HG03571 (cell line): ENCODE data around the gene ZP1.
A peak's percentile ranks its signal among the peaks of the same experiment; 100 is the strongest.
"Not testable (repeated sequence)": the region's sequence is repeated elsewhere in the genome, so short reads cannot be mapped to it uniquely, and the experiment has no call there.

ENCODE experiments used
- ATAC-seq: cut with Tn5 transposase; IDR thresholded peaks from one replicate; pipeline ENCODE4 v1.9.1; 2021; ENCODE audit not compliant: unreplicated experiment

The ZP1 gene

DNA sequence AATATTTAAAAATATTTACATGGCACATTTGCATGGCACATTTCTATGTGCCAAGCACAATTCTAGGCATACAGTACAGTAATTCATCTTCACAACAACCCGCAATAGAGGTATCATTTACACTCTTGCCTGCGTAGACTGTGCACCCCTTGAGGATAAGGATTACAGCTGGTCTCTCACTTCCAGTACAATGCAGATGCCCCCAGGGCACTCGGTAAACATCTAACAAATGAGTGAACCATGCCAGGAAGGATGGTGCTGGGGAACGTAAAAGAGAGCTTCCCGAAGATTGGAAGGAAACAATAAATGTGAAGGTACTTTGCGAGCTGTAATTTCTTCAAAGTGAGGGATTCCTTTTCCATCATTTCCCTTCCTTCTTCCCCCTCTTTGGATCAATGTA lies 37.7 kb downstream of the ZP1 start:
- no peak for ATAC-seq

DNA sequence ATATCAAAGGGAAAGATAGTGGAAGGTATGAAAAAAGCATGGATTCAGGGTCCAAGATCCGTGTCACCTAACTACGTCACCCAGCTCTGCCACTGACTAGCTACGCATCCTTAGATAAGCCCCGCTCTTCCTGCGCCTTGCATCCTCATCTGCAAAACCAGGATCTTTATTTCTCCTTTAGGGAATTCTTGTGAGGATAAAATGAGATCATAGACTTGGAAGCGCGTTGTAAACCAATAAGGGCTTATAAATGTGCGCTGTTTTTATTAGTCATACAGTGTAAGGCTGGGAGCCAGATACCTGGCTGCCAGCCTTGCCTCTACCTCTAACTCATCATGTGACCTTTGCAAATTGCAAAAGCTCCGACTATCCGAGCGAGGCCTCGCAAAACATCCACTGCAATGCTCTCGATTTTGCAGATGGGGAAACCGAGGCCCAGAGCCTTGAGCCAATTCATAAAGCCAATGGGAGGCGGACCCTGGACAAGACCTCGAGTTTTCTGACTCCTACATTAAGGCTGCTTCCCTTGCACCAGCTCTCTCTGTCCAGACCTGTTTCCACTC lies 38.3 kb downstream of the ZP1 start:
- no peak for ATAC-seq

DNA sequence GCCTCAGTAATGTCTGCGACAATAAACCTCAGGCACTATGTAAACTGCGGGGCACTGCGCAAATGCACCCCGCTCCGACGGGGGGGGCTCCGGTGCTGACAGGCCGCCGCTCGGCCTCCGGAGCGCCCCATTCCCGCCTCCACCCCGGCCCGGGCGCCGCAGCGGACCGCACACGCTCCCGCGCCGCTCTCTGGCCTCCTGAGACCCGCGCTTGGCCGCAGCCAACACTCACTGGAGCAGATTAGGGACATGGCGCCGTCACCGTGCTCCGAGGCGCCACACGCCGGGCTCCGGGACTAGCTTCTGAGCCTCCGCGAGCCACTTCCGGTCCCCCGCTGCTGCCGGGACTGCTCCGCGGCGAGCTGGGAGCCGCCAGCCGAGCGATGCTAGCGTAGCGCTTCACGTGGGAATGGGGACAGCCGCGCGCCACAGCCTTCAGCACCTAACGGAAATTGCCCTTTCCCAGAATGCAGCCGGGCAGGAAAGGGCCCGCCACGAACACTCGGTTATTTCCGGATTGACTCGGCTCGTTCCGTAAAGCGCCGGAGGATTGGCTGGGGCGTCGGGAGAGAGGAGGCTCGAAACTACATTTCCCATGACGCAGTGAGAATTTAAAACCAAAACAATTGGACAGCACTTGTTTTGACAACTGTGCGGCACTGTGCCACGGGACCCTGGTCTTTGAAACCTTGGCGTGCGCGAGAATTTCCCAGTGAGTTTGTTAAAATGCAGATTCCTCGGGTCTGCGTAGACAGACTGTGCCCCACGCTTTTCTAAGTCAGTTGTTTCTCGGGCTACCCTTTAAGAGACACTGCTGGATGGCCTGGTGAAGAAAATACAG lies 39.0 kb downstream of the ZP1 start, which contains the start of gene PRPF19:
Gene PRPF19 (minus strand): TSS at position 454 of the 841 bp plus-strand sequence. CDS start 203 bp downstream, at position 251.
- ATAC-seq = peak; percentile 63

DNA sequence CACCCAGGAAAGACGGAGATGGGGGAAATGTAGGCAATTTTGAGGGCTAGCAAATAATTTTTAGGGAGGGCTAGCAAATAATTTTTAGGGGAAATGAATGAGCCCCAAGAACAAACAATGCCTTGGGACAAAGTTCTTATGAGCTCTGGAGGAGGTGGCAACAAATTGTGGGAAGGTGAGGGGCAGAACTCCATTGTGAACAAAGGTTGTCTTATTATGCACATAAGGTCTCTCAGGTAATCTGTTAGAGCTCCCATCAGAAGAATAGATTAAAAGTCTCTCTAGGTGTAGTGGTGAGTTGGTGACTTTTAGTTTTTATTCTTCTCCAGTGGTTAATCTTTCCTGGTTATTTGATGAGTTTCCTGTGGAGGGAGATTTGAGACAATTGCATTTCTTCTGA lies 41.5 kb downstream of the ZP1 start:
- ATAC-seq = no peak

DNA sequence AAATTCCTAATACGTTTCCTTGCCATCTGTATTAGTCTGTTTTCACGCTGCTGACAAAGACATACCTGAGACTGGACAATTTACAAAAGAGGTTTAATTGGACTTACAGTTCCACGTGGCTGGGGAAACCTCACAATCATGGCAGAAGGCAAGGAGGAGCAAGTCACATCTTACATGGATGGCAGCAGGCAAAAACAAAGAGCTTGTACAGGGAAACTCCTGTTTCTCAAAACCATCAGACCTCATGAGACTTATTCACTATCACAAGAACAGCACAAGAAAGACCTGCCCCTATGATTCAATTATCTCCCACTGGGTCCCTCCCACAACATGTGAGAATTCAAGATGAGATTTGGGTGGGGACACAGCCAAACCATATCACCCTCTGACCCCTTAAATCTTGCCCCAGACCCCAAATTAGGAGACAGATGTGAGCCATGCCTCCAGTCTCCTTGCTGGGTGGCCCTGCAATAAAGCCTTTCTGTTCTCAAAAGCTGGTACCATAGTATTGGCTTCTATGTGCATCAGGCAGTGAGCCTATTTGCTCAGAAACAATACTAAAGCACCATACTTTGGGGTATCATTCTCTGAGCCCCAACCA lies 42.4 kb downstream of the ZP1 start:
- ATAC-seq = not testable (repeated sequence)

DNA sequence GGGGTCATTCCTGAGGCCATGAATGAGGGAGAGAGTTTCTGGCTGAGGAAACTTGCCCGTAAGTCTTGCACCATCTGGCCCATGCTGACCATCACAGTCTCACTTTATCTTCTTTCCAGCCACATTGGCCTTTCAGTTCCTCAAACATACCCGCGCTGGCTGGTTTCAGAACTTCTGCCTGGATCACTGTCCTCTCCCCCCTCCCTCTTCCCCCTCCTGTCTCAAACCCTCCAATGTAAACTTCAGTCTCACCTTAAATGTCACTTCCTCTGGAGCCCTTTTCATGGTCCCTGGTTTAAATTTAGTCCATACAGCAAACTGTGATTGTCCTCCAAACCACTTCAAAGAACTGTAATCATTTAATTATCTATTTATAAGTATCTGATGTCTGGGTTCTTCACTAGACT lies 42.9 kb downstream of the ZP1 start:
- ATAC-seq = peak; percentile 36

DNA sequence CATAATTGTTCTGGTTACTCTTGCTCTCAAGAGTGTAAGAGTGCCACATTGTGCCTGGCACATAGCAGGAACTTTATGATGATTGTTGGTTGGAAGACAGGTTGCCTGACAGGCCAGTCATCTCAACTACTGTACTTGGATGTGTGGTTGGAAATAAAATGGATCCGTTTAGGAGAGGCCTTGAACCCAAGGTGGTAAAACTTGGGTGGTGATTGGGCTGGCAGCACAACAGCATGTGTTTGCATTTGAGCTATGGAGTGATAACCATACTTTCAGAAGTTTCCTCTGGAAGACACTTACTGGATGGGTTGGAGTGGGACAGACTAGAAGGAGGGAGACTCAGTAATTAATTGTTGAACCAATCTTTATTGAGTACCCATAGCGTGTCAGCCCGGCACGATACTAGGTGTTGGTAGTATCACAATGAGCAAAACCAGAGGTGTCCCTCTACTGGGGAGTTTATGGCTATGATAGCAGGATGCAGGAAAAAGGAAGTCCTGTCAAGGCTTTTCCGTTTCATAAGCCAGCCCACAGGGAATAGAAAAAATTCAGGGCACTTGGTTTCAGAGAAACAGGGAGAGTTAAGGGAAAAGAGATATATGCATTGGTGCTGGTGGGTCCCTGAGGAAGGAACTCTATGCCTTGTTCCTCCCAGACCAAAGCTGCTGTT lies 43.5 kb downstream of the ZP1 start:
- no peak for ATAC-seq

DNA sequence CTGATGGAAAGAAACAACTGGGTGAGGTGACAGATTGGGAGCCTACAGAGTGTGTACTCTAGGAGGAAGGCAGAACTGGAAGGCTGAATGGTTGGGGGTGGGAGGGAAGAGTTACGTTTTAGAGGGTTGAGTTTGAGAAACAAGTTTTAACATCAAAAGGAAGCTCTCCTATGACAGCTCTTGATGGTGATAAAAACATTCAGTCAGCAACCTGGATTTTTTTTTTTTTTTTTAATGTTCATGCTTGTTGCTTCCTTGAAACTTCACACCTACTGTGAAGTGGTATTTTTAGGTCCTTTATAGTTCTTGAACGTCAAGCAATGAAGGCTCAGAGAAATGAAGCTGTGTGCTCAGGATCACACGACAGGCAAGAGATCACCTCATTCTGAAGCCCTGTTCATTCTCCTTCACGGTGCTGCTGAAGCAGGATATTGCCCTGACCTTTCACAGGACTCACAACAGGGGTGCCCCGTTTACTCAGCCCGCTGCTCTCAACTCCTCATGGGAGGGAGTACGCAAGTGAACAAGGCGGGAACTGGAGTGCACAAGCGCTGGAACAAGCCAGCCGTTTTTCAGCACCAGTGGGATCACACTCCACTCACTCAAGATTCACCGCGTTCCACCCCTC lies 45.0 kb downstream of the ZP1 start:
- ATAC-seq = no peak

DNA sequence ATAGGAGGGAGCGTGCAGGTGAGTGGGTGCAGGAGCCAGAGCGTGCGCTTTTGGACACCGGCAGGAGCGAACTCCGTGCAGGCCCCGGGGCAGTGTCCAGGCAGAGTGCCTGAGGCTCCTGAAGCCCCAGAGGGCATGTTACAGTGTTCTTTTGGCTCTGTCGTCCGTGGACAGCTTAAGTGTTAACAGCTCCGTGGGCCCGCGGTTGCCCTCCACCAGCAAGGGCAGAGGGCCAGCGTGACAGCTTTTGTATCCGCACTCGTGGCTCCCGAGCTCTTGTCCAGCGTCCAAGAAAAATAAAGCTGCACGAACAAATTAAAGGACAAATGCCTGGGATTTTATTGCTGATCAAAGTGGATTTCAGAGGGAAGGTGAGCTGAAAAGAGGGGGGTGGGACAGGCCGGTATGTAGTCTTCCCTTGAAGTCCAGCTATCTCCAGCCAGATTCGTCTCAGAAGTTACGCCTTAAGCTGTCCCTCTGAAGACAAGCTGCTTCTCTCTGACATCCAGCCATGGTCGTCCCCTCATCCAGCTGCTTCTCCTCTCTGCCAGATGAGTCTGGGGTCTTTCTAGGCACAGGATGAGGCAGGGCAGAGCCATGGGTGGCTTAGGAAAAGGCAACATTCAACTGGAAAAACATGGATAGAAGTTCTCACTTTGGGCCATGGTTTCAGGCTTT lies 45.6 kb downstream of the ZP1 start:
- no peak for ATAC-seq

DNA sequence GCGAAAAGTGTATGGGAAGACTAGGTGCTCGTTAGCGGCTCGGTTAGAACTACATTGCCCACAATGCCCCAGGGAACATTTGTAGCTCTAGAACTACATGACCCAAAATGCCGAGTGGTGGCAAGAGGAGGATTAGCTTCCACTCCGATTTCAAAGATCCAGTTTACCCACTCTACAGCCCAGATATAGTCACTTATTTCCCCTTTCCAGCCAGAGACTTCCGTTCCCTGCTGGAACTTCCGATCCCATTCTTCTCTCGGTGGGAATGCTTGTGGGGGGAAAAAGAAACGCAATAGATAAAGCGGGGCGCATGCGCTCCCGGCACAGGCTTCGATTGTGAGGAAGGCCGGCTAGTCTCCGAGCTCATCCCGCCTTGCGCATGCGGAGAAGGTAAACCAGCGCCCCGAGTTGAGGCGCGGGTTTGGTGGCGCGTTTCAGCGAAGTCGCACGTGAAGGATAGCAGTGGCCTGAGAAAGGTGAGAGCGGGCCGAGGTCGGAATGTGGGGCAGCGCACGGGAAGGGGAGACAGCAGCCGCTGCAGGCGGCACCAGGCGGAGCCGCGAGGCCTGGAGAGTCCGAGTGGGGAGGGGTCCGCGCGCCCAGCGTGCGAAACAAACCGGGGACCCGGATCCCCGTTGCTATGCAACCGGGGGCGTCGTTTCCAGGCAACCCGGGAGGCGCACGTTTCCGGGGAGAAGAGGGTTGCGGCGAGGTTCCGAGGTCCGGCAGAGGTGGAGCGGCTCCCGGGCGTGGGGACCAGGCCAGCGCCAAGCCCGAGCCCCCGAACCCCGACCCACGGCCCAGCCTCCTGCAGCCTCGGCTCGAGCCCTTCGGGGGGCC lies 46.7 kb downstream of the ZP1 start, which contains the start of gene TMEM109:
Gene TMEM109 (plus strand): TSS at position 366 of the 840 bp plus-strand sequence. CDS start 5,536 bp downstream, outside the sequence.
- ATAC-seq = peak; percentile 33

DNA sequence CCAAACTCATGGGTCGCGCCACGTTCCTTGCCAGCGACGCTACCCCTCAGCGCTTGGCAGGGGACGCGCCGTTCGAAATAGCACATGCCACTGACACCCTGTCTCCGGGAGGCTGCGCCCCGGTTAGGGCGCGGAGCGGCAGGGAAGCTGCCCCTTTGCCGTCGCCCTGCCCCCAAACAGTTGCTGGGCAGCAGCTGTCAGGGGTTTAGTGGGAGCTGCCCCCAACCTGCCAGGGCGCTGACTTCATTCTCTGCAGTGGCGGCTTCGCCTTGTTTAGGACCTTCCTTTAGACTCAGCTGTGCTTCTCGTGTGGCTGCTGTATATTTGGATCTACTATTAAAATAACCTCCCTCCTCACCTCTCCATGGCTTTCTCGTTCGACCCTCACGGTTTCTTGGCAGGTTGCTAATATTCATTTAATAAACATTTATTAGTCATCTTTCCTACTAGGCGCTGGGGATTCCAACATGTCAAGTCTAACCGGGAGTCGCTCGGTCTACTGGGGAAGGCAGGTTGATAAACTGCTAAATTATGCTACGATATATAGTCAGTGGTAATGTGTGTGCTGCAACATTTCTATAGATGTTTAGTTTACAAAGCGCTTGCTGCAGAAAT lies 47.4 kb downstream of the ZP1 start:
- peak; percentile 4 for ATAC-seq

DNA sequence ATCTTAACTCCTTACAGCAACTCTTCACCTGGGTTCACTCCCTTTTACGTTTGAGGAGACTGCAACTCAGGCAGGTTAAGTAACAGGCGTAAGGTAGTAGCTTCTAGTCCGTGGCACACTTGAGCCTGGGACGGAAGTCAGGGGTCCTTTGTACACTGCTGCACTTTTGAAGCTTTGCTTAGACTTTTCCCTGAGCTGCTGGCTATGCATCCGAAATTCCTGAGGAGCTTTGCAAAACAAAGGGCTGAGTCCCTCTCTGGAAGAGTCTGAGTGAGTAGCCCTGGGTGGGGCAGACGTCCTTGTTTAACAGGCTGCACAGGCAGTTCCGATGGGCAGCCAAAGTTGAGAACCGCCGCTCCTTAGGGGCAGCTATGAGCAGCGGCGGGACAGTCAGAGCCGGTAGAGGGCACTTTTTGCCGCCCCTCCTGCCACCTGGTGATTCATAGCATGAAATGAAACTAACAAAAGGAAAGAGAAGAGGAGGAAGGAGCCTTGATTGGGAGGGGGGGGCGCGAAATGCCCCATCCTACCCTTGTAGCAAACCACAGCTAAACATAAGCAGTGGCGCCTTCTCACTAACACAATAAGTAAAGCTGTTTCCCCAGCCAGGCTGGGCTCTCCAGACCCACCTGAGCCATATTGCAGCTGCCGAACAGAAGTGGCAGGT lies 48.0 kb downstream of the ZP1 start:
- peak; percentile 44 for ATAC-seq

DNA sequence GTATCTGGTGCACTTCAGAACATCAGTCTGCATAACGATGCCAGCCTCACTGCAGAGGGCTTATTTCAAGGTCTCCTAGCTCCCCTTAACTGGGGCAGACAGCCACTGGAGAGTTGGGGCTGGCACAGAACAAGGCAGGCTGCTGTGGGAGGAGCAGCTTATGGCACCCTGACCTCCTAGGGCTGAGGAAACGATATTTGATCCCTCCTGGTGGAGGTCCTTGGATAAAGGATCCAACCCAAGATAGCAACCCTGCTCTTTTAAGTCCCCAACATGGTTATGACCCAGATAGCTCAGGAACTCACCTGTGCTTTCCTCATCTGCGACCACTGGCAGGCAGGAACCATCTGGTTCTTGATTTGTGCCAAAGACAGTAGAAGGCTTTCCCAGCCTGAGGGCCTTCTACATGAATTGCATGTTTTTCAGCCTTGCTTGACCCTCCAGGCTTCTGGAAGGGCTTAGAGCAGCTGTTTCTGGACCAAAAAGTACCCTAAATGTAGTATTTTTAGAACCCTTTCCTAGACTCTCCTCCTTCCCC lies 49.4 kb downstream of the ZP1 start:
- ATAC-seq = no peak

DNA sequence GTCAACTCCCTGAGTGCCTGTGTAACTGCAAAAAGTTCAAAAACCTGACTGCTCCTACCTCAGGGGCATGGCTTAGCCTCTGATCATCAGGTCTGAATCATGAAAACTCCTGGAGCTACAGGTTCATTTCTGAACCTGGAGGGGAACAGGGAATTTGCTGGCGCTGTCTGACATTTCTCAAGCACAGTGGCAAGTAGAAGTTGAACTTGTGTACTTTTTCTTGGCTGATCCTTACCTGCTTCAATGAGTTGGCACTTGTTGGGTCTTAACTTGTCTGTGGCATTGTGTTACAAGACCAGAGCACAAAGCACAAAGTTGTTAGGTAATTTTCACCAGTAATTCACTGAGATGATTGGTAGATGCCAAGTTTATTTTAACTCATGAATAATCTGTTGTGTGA lies 49.9 kb downstream of the ZP1 start:
- no peak for ATAC-seq

DNA sequence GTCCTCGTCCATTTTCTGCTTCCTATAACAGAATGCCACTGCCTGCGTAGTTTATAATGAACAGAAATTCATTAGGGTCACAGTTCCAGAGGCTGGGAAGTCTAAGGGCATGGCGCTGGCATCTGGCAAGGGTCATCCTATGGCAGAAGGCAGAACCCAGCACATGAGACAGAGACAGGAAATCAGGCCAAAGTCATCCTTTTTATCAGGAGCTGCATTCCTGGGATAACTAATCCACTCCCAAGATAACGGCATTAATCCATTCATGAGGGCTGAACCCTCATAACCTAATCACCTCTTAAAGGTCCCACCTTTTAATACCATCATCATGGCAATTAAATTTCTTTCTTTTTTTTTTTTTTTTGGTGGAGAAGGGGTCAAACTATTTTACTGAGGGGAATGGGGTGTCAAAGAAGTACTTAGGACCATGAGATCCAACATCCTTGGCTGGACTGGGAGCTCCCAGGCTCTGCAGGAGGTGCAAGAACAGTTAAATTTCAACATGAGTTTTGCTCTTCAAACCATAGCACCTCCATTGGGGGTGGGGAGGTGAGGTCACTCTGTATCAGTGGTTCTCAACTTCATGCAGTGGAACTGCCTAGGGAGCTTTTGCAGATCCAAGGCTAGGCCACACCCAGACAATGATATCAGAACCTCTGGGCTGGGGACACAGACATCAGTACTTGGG lies 51.1 kb downstream of the ZP1 start:
- ATAC-seq = no peak

DNA sequence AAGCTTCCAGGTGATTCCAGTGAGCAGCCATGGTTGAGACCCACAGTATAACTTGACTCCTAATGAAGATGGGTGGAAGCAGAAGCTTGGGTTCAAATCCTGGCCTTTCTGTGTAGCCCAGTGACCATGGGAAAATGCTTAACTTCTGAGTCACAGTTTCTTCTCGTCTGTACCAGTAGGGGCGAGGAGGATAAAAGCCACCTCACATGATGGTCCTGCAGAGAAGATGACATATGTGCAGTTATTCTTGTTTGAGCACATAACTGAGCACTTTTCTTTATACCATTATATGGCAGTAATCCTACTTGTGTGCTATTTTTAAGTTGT lies 51.6 kb downstream of the ZP1 start:
- no peak for ATAC-seq

DNA sequence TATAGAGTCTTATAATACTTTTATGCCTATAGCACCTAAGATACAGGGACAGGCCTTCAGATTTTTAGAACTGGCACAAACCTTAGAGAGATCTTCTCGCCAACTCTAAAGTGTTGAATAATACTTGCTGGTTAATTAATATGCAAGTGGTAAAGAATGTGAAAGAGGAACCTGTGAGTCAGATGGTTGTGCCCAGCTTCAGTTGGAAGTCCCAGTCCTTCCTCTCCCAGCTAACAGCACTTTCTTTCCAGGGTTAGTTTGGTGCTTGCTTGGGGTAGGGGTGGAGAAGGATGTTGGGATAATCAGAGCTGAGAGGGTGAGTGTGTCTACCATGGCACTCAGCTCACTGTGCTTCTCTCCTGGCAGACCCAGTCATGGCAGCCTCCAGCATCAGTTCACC lies 52.0 kb downstream of the ZP1 start:
- no peak for ATAC-seq

DNA sequence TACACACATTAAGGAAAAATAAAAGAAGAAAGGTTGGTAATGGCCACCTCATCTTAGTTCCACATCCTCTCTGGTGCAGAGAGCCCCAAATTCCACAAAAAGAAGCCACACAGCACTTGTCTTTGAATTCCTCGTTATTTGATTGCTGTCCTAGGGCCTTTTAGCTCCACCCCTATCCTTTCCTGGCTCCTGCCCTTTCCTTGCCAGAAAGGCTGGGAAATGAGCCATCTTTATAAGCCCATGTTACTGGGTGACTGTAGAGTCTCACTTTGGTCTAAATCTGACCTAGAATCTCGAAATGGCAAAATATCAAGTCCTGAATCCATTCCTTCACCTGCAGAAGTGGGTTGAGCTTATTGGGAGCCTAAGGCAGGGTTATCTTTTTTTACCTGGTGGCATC lies 52.6 kb downstream of the ZP1 start:
- no peak for ATAC-seq
